Prostate gland (tissue), 2 donors: ENCODE results near the gene DCD.

ENCODE experiments used
- POLR2A ChIP-seq: fragments of 450-650 bp; IDR thresholded peaks from one replicate; pipeline ENCODE4 v1.6.1; 2016; ENCODE audit warnings: antibody characterized with exemption, mild to moderate bottlenecking
- POLR2AphosphoS5 ChIP-seq: sonication (generic); formaldehyde crosslinking; IDR thresholded peaks from one replicate; pipeline ENCODE4 v1.6.1; 2017; ENCODE audit warnings: antibody characterized with exemption
- TF ChIP-seq, protein P1 (sequence below), 4 experiments: fragments of 200-600 bp in 2 of 4; fragments of 450-650 bp in 2 of 4; sonication (generic) in 2 of 4; IDR thresholded peaks; 1 replicate in 3 of 4; 2 replicates in 1 of 4; pipeline ENCODE4 v1.5.1; 2016 to 2019; ENCODE audit warnings: antibody characterized with exemption in 4 of 4, mild to moderate bottlenecking in 2 of 4, moderate library complexity in 2 of 4

DNA sequence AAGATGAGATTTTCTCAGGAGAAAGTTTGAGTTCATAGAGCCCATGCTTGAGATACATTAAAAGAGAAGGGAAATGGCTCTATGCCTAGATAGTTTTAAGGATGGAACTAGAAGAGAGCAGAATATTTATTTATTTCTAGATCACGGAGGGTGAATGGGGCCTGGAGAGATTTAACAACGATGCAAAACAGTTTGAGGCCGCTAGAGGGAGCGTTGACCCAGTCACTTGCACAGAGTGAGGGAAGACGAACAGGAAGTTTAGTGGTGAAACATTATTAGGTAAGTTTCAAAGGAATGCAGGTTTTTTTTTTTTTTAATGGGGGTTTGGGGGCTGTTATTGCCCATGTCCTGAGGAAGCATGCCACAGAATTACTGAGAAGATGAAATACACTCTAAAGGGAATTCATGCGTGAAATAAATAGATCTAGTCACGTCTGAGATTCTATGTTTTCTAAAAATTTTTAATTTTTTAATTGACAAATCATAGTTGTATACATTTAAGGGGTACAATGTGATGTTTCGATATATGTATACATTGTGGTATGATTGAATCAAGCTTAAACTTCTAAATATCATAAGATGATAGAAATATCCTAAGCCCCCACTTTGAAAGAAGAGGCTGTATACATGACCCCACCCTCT, 44.9 kb downstream of the DCD start:
- TF ChIP-seq, protein P1, sequence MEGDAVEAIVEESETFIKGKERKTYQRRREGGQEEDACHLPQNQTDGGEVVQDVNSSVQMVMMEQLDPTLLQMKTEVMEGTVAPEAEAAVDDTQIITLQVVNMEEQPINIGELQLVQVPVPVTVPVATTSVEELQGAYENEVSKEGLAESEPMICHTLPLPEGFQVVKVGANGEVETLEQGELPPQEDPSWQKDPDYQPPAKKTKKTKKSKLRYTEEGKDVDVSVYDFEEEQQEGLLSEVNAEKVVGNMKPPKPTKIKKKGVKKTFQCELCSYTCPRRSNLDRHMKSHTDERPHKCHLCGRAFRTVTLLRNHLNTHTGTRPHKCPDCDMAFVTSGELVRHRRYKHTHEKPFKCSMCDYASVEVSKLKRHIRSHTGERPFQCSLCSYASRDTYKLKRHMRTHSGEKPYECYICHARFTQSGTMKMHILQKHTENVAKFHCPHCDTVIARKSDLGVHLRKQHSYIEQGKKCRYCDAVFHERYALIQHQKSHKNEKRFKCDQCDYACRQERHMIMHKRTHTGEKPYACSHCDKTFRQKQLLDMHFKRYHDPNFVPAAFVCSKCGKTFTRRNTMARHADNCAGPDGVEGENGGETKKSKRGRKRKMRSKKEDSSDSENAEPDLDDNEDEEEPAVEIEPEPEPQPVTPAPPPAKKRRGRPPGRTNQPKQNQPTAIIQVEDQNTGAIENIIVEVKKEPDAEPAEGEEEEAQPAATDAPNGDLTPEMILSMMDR (IDR thresholded peaks at IDR 0.05): peak in 3 of 4 experiments; percentile 50 to 62 (median 50)
- TF ChIP-seq POLR2A (no peak), POLR2AphosphoS5 (no peak)
